GM21576 (cell line): Measurements from ENCODE around the gene AOAH.
"Not testable (repeated sequence)": the region's sequence is repeated elsewhere in the genome, so short reads cannot be mapped to it uniquely, and the experiment has no call there.

Experiments used
- ATAC-seq: cut with Tn5 transposase; IDR thresholded peaks from one replicate; pipeline ENCODE4 v1.9.1; 2021; ENCODE audit warnings: mild to moderate bottlenecking, moderate library complexity; ENCODE audit not compliant: unreplicated experiment

Gene AOAH

GRCh38 chr7:36741866-36742265 lies 17.6 kb upstream of the AOAH start:
- ATAC-seq: no peak

GRCh38 chr7:36739351-36739750 lies 15.1 kb upstream of the AOAH start:
- no peak for ATAC-seq

- peak; percentile 95 for ATAC-seq
Observed at GRCh38 chr7:36736899-36737211, 12.6 kb upstream of the AOAH start.

GRCh38 chr7:36736090-36736898 lies 12.0 kb upstream of the AOAH start:
- ATAC-seq: no peak

- no peak for ATAC-seq
Observed at GRCh38 chr7:36735172-36735571, 10.9 kb upstream of the AOAH start.

- ATAC-seq: no peak
Observed at GRCh38 chr7:36734731-36735130, 10.4 kb upstream of the AOAH start.

GRCh38 chr7:36733411-36733810 lies 9.1 kb upstream of the AOAH start:
- ATAC-seq: no peak

GRCh38 chr7:36732806-36733205 lies 8.5 kb upstream of the AOAH start:
- no peak for ATAC-seq

GRCh38 chr7:36730046-36730445 lies 5.8 kb upstream of the AOAH start:
- no peak for ATAC-seq

- ATAC-seq: no peak
Observed at GRCh38 chr7:36728143-36728542, 3.8 kb upstream of the AOAH start.

GRCh38 chr7:36726806-36727503 lies 2.7 kb upstream of the AOAH start:
- no peak for ATAC-seq

- ATAC-seq: no peak
Observed at GRCh38 chr7:36726311-36726710, 2.0 kb upstream of the AOAH start.

- ATAC-seq: no peak
Observed at GRCh38 chr7:36724996-36725395, 702 bp upstream of the AOAH start.

GRCh38 chr7:36723291-36723690 lies 1.0 kb downstream of the AOAH start:
- ATAC-seq: no peak

GRCh38 chr7:36719083-36719632 lies 5.1 kb downstream of the AOAH start:
- ATAC-seq: no peak

GRCh38 chr7:36717586-36717985 lies 6.7 kb downstream of the AOAH start:
- no peak for ATAC-seq

GRCh38 chr7:36716802-36717201 lies 7.5 kb downstream of the AOAH start:
- not testable (repeated sequence) for ATAC-seq

- ATAC-seq: no peak
Observed at GRCh38 chr7:36712015-36712414, 12.3 kb downstream of the AOAH start.

- ATAC-seq: no peak
Observed at GRCh38 chr7:36711256-36711655, 13.0 kb downstream of the AOAH start.

- no peak for ATAC-seq
Observed at GRCh38 chr7:36710186-36710791, 14.0 kb downstream of the AOAH start.

- no peak for ATAC-seq
Observed at GRCh38 chr7:36708767-36709166, 15.5 kb downstream of the AOAH start.

- ATAC-seq: no peak
Observed at GRCh38 chr7:36707898-36708297, 16.4 kb downstream of the AOAH start.
